ENCODE data around the gene ARHGAP24. TPM values are rescaled to one million over a fixed set of nuclear protein-coding genes. Genes with fewer than 3 reads are reported as not detected.
A peak's percentile ranks its signal among the peaks of the same experiment; 100 is the strongest.

The ARHGAP24 gene
- polyA plus RNA-seq (ENCODE audit: insufficient read length): 49.0 TPM

GRCh38 chr4:85474818-85475630 lies at the start of gene ARHGAP24:
Gene ARHGAP24 (plus strand): TSS chr4:85475150.
- peak; percentile 86 for DNase-seq

- no peak for DNase-seq
These were observed 48.6 kb upstream of the ARHGAP24 start for GRCh38 chr4:85426366-85426765.

- no peak for DNase-seq
These were observed 47.8 kb upstream of the ARHGAP24 start for GRCh38 chr4:85427123-85427522.

- DNase-seq: no peak
These were observed 44.7 kb upstream of the ARHGAP24 start for GRCh38 chr4:85430226-85430625.

GRCh38 chr4:85430697-85431096 lies 44.3 kb upstream of the ARHGAP24 start:
- DNase-seq: no peak

- no peak for DNase-seq
These were observed 43.8 kb upstream of the ARHGAP24 start for GRCh38 chr4:85431156-85431555.

GRCh38 chr4:85431881-85432485 lies 43.0 kb upstream of the ARHGAP24 start:
- DNase-seq: no peak

GRCh38 chr4:85445050-85445639 lies 29.8 kb upstream of the ARHGAP24 start:
- DNase-seq: no peak

GRCh38 chr4:85446141-85446861 lies 28.6 kb upstream of the ARHGAP24 start:
- DNase-seq: no peak

GRCh38 chr4:85448906-85449890 lies 25.8 kb upstream of the ARHGAP24 start:
- no peak for DNase-seq

GRCh38 chr4:85452058-85452731 lies 22.8 kb upstream of the ARHGAP24 start:
- no peak for DNase-seq

GRCh38 chr4:85455942-85456341 lies 19.0 kb upstream of the ARHGAP24 start:
- no peak for DNase-seq

- DNase-seq: no peak
These were observed 17.0 kb upstream of the ARHGAP24 start for GRCh38 chr4:85457752-85458467.

- no peak for DNase-seq
These were observed 15.2 kb upstream of the ARHGAP24 start for GRCh38 chr4:85459736-85460135.

- no peak for DNase-seq
These were observed 594 bp upstream of the ARHGAP24 start for GRCh38 chr4:85474356-85474755.

GRCh38 chr4:85475631-85476233 lies 782 bp downstream of the ARHGAP24 start:
- DNase-seq: peak; percentile 66

GRCh38 chr4:85476381-85476780 lies 1.4 kb downstream of the ARHGAP24 start:
- no peak for DNase-seq

GRCh38 chr4:85477534-85477933 lies 2.6 kb downstream of the ARHGAP24 start:
- DNase-seq: no peak

GRCh38 chr4:85478576-85478975 lies 3.6 kb downstream of the ARHGAP24 start:
- no peak for DNase-seq
